ENCODE measurements around the gene KIZ. TPM values are rescaled to one million over a fixed set of nuclear protein-coding genes. Genes with fewer than 3 reads are reported as not detected.

Gene KIZ
- total RNA-seq, 1 donor from 2014 or later: 42.3 TPM

DNA sequence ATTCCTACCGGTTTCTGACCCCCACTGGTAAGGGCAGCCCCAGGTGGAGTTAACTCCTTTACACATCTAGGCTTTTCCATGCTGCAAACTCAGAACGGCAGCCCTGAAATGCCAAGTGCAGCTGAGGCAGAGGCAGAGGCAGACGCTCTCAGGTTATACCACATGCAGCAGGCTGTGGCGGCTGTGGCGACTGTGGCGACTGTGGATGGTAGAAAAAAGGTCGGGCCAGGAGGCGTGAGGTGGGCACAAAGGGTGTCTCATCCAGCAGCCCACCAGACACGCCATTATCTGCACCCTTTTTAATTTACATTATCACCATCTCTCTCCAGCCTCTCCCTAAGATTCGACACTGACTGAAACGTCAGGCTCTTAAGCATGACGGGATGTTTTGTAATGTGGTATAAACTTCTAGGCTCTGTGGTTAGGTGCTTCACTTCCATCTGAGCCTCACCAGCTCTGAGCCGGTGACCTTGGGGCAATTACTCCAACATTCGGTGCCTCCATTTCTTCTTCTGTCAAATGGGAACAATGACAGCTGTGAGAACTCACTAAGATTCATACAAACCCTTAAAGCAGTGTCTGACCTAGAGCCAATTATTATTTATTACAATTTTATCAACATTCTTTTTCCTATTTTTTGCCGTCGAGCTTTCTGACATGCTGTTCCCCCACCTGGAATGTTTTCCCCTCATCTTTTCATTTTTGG lies 8.2 kb downstream of the KIZ start:
- no peak for TF ChIP-seq CTCF (IDR thresholded peaks at IDR 0.05; ENCODE audit: borderline replicate concordance)
- Histone ChIP-seq H3K27me3 (ENCODE audit: low read depth) (no peaks in the 10 kb centered on the region), H3K27ac (replicated peaks) (no peak overlapping the region), H3K4me3 (no peak overlapping the region), H3K36me3 (peaks cover 36% of the 10 kb centered on the region), H3K9me3 (replicated peaks) (no peaks in the 10 kb centered on the region), H3K4me1 (no peaks in the 10 kb centered on the region)
- intact Hi-C loops (cut with micrococcal nuclease): no loop called here
- DNase-seq: no peak

DNA sequence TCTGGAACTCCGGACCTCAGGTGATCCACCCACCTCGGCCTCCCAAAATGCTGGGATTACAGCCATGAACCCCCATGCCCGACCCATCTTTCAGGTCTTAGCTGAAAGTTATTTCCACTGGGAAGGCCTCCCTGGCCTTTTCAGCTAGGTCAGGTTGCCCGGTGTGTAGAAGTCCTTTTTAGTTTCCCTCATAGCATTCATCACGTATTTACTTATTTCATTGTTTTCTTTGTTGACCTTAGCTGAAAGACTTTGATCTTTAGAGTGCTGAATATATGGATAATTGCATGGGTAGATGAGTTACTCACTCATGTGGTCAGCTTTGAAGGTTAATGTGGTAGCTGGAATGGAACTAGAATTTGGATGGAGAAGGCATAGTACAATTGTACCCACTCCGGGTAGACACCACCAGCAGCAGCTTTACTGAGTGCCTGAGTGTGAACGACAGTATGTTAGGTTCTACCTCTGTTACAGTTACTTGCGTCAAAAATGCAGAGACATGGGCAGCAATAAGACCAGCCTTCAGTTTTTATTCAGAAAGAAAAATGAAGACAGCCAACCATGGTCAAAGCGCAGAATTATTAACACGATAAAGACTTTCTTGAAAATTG lies 9.1 kb downstream of the KIZ start:
- no peak for TF ChIP-seq CTCF (IDR thresholded peaks at IDR 0.05; ENCODE audit: borderline replicate concordance)
- Histone ChIP-seq H3K36me3 (peaks cover 41% of the 10 kb centered on the region), H3K4me3 (no peak overlapping the region), H3K9me3 (replicated peaks) (no peaks in the 10 kb centered on the region), H3K27ac (replicated peaks) (no peak overlapping the region), H3K27me3 (ENCODE audit: low read depth) (no peaks in the 10 kb centered on the region), H3K4me1 (no peaks in the 10 kb centered on the region)
- no peak for DNase-seq
- intact Hi-C loops (cut with micrococcal nuclease): no loop called here

- Histone ChIP-seq H3K27ac (replicated peaks) (no peak overlapping the region), H3K27me3 (ENCODE audit: low read depth) (no peaks in the 10 kb centered on the region), H3K36me3 (peaks cover 37% of the 10 kb centered on the region), H3K9me3 (replicated peaks) (no peaks in the 10 kb centered on the region), H3K4me3 (no peak overlapping the region), H3K4me1 (no peaks in the 10 kb centered on the region)
- intact Hi-C loops (cut with micrococcal nuclease): no loop called here
- no peak for TF ChIP-seq CTCF (IDR thresholded peaks at IDR 0.05; ENCODE audit: borderline replicate concordance)
- DNase-seq: no peak
Observed at GRCh38 chr20:21136015-21136732, 10.3 kb downstream of the KIZ start.

DNA sequence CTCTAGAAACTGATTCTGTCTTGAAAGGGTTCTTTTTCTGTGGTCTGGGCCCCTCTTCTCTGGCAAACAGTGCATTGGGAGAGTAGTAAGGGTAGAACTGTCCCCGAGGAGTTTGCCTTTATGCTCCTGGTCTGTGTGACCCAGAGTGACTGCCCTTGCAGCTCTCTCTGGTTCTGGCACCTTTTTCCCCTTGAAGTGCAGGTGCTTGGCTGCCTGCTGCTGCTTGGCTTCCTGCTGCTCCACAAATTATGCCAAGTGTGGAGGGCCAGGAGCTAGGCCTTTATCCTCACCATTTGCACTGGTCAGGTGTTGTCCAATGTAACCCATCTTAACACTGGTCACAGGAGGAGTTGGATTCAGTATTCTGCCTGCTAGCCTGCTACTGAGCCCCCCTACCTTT lies 11.2 kb downstream of the KIZ start:
- Histone ChIP-seq H3K27ac (replicated peaks) (no peak overlapping the region), H3K4me1 (no peaks in the 10 kb centered on the region), H3K36me3 (peaks cover 35% of the 10 kb centered on the region), H3K27me3 (ENCODE audit: low read depth) (no peaks in the 10 kb centered on the region), H3K4me3 (no peak overlapping the region), H3K9me3 (replicated peaks) (no peaks in the 10 kb centered on the region)
- no peak for DNase-seq
- intact Hi-C loops (cut with micrococcal nuclease): no loop called here
- no peak for TF ChIP-seq CTCF (IDR thresholded peaks at IDR 0.05; ENCODE audit: borderline replicate concordance)

DNA sequence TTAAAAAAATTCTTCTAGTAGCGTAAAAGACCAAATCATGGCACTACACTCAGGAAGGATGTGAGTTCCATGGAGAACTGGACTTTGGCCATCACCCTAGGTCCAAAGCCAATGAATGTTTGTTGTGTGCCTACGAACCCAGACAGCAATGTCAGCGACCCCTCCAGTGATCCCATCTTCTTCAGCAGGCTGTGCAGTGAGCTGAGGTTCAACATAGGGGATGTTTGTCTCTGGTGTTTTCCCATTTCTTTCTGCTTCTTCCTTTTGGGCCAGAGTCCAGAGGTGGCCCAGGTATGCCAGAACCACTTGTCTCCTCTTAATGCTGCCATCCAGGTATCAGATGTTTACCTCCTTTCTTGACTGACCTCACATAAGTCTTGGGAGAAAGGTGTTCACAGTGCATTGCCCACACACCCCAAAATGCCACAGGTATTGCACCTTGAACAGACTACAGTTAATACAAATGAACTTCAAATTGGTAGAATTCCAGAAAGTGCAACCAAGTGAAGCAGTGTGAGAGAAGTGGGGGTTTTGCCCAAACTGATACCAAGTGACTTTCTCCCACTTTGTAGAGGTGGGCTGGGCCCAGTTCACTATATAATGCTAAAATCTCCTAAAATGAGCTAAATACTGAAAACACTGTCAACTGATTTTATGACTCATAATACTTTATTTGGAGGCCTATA lies 14.1 kb downstream of the KIZ start:
- no peak for TF ChIP-seq CTCF (IDR thresholded peaks at IDR 0.05; ENCODE audit: borderline replicate concordance)
- no peak for DNase-seq
- Histone ChIP-seq H3K9me3 (replicated peaks) (no peaks in the 10 kb centered on the region), H3K27ac (replicated peaks) (no peak overlapping the region), H3K4me1 (no peaks in the 10 kb centered on the region), H3K36me3 (peaks cover 23% of the 10 kb centered on the region), H3K4me3 (no peak overlapping the region), H3K27me3 (ENCODE audit: low read depth) (no peaks in the 10 kb centered on the region)
- intact Hi-C loops (cut with micrococcal nuclease): no loop called here

Measured in left ventricle myocardium inferior (tissue), 1 donor.